HFFc6 (cell line): ENCODE results near the gene CLNK. TPM values are rescaled to one million over a fixed set of nuclear protein-coding genes. Genes with fewer than 3 reads are reported as not detected.
"Not testable (repeated sequence)": the region's sequence is repeated elsewhere in the genome, so short reads cannot be mapped to it uniquely, and the experiment has no call there.

ENCODE experiments used
- DNase-seq: peaks from one replicate; pipeline ENCODE4 v3.0.0-alpha.2; 2018
- H3K27ac Mint-ChIP-seq: 2 replicates; pipeline ENCODE4 v1.8.0; 2020; ENCODE audit warnings: mild to moderate bottlenecking, mixed read lengths
- H3K27me3 Mint-ChIP-seq: 2 replicates; pipeline ENCODE4 v1.8.0; 2021; ENCODE audit warnings: mild to moderate bottlenecking, moderate library complexity, mixed read lengths; ENCODE audit not compliant: insufficient read depth
- H3K36me3 Mint-ChIP-seq: 2 replicates; pipeline ENCODE4 v1.8.0; 2021; ENCODE audit warnings: low read depth, mixed read lengths
- H3K4me1 Mint-ChIP-seq: 2 replicates; pipeline ENCODE4 v1.8.0; 2020; ENCODE audit warnings: low read depth, mixed read lengths
- H3K4me3 Mint-ChIP-seq: 2 replicates; pipeline ENCODE4 v1.8.0; 2020; ENCODE audit warnings: mild to moderate bottlenecking, moderate library complexity, mixed read lengths
- H3K9me3 Mint-ChIP-seq: 2 replicates; pipeline ENCODE4 v1.8.0; 2020; ENCODE audit warnings: mild to moderate bottlenecking, mixed read lengths
- CTCF ChIP-seq: fragments of 200-600 bp; sonication (generic); IDR thresholded peaks from 2 replicates; pipeline ENCODE4 v1.5.0; 2021; ENCODE audit warnings: antibody characterized with exemption, mild to moderate bottlenecking
- total RNA-seq, 6 experiments: library from RNA; stranded (reverse); fragmentation: NEBNext Ultra II Directional; extraction: Animal tissue kit (Norgen Biotek cat#: 25700); gene quantifications; 2 replicates in 1 of 6; 3 replicates in 5 of 6; pipeline ENCODE4 v1.2.3, GENCODE V29; 2021

Gene CLNK
- total RNA-seq, 6 experiments from 2014 or later: not detected

GRCh38 chr4:10576236-10576635 lies 108.3 kb downstream of the CLNK start:
- H3K9me3 Mint-ChIP-seq: no peaks in the 10 kb centered on the region
- no peaks in the 10 kb centered on the region for H3K36me3 Mint-ChIP-seq
- no peak overlapping the region for H3K27ac Mint-ChIP-seq
- no peak for DNase-seq
- no peak overlapping the region for H3K4me3 Mint-ChIP-seq
- H3K27me3 Mint-ChIP-seq: peaks cover 32% of the 10 kb centered on the region
- TF ChIP-seq CTCF: no peak
- no peaks in the 10 kb centered on the region for H3K4me1 Mint-ChIP-seq

DNA sequence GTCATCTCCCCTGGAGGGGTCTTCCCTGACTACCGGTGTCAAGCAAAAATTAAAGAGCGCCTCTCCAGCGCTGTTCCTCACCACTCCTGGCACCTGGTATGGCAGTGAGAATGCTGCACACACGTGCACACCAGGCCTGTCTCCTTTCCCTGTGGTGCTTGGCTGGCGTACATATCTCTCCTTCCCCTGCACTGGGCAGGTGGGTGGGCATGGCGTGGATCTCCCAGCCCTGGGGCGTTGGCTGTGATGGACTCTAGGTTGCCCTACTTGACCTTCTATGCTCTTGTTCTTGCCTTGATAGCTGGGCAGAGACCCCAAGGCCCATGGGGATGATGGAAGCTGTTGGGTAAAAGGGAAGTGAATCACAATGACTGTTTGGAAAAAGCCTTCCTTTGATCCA lies 109.2 kb downstream of the CLNK start:
- TF ChIP-seq CTCF: no peak
- no peaks in the 10 kb centered on the region for H3K4me1 Mint-ChIP-seq
- peaks cover 32% of the 10 kb centered on the region for H3K27me3 Mint-ChIP-seq
- H3K4me3 Mint-ChIP-seq: no peak overlapping the region
- no peak for DNase-seq
- H3K36me3 Mint-ChIP-seq: no peaks in the 10 kb centered on the region
- H3K27ac Mint-ChIP-seq: no peak overlapping the region
- no peaks in the 10 kb centered on the region for H3K9me3 Mint-ChIP-seq

- not testable (repeated sequence) for H3K4me3 Mint-ChIP-seq
- peaks cover 27% of the 10 kb centered on the region for H3K27me3 Mint-ChIP-seq
These were observed 110.0 kb downstream of the CLNK start for GRCh38 chr4:10574553-10574952.

GRCh38 chr4:10571909-10572308 lies 112.7 kb downstream of the CLNK start:
- H3K9me3 Mint-ChIP-seq: no peaks in the 10 kb centered on the region
- H3K4me1 Mint-ChIP-seq: no peaks in the 10 kb centered on the region
- DNase-seq: no peak
- no peaks in the 10 kb centered on the region for H3K36me3 Mint-ChIP-seq
- H3K27me3 Mint-ChIP-seq: peaks cover 28% of the 10 kb centered on the region
- H3K27ac Mint-ChIP-seq: no peak overlapping the region
- TF ChIP-seq CTCF: no peak
- no peak overlapping the region for H3K4me3 Mint-ChIP-seq

More at GRCh38 chr4:10574553-10574952, 110.0 kb downstream of the CLNK start:
- not testable (repeated sequence) for H3K27ac Mint-ChIP-seq, H3K4me1 Mint-ChIP-seq, DNase-seq, H3K36me3 Mint-ChIP-seq, H3K9me3 Mint-ChIP-seq

GRCh38 chr4:10569491-10569890 lies 115.1 kb downstream of the CLNK start:
- no peak for DNase-seq
- Mint-ChIP-seq H3K4me1 (no peaks in the 10 kb centered on the region), H3K4me3 (no peak overlapping the region), H3K9me3 (no peaks in the 10 kb centered on the region), H3K27me3 (peaks cover 24% of the 10 kb centered on the region), H3K27ac (no peak overlapping the region), H3K36me3 (no peaks in the 10 kb centered on the region)
- no peak for TF ChIP-seq CTCF

DNA sequence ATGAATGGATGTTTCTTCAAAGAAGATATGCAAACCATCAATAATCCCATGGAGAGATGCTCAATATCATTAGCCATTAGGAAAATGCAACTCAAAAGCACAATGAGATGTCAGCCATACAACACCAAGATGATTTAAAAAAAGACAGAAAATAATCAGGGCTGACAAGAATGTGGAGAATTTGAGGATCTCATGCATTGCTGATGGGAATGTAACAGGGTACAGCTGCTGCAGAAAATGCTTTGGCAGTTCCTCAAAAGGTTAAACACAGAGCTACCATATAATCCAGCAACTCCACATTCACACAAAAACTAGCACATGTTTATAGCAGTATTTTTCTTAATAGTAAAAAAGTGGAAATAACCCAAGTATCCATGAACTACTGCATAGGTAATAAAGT lies 116.8 kb downstream of the CLNK start:
- no peak for DNase-seq
- H3K36me3 Mint-ChIP-seq: no peaks in the 10 kb centered on the region
- no peaks in the 10 kb centered on the region for H3K9me3 Mint-ChIP-seq
- TF ChIP-seq CTCF: no peak
- H3K27ac Mint-ChIP-seq: no peak overlapping the region
- H3K27me3 Mint-ChIP-seq: peaks cover 24% of the 10 kb centered on the region
- H3K4me1 Mint-ChIP-seq: no peaks in the 10 kb centered on the region
- H3K4me3 Mint-ChIP-seq: no peak overlapping the region
